Right forelimb (tissue), 1 donor: ENCODE results near the gene CERK.
"Not testable (repeated sequence)": the region's sequence is repeated elsewhere in the genome, so short reads cannot be mapped to it uniquely, and the experiment has no call there.

Source experiments
- DNase-seq: peaks from one replicate; pipeline ENCODE4 v3.0.0-alpha.2; 2018

The CERK gene

GRCh38 chr22:46657996-46658947 lies 79.8 kb downstream of the CERK start:
- DNase-seq: no peak

- DNase-seq: no peak
Measured at GRCh38 chr22:46657655-46657953, 80.4 kb downstream of the CERK start.

- DNase-seq: no peak
Measured at GRCh38 chr22:46656856-46657654, 81.0 kb downstream of the CERK start.

GRCh38 chr22:46655861-46656608 lies 82.0 kb downstream of the CERK start:
- DNase-seq: no peak

GRCh38 chr22:46654927-46655595 lies 83.0 kb downstream of the CERK start:
- DNase-seq: no peak

GRCh38 chr22:46654426-46654825 lies 83.6 kb downstream of the CERK start:
- no peak for DNase-seq

- no peak for DNase-seq
Measured at GRCh38 chr22:46653596-46653995, 84.5 kb downstream of the CERK start.

GRCh38 chr22:46652847-46653331 lies 85.2 kb downstream of the CERK start:
- DNase-seq: no peak

- DNase-seq: peak; percentile 56
Measured at GRCh38 chr22:46652081-46652846, 85.8 kb downstream of the CERK start.

GRCh38 chr22:46651316-46651715 lies 86.7 kb downstream of the CERK start:
- no peak for DNase-seq

GRCh38 chr22:46650078-46650810 lies 87.8 kb downstream of the CERK start:
- no peak for DNase-seq

GRCh38 chr22:46649141-46650077 lies 88.6 kb downstream of the CERK start:
- DNase-seq: no peak

- not testable (repeated sequence) for DNase-seq
Measured at GRCh38 chr22:46648225-46648820, 89.7 kb downstream of the CERK start.

- DNase-seq: no peak
Measured at GRCh38 chr22:46646531-46647215, 91.4 kb downstream of the CERK start.

- DNase-seq: not testable (repeated sequence)
Measured at GRCh38 chr22:46642840-46643480, 95.1 kb downstream of the CERK start.

GRCh38 chr22:46641811-46642266 lies 96.2 kb downstream of the CERK start:
- DNase-seq: no peak

- DNase-seq: no peak
Measured at GRCh38 chr22:46640293-46641055, 97.6 kb downstream of the CERK start.
